Panc1 (cell line): ENCODE results near the gene FKBP4. TPM values are rescaled to one million over a fixed set of nuclear protein-coding genes. Genes with fewer than 3 reads are reported as not detected.

Source experiments
- ATAC-seq: fragments of 200-7000 bp; cut with Tn5 transposase; 2 replicates; pipeline ENCODE4 v1.9.1; 2020; ENCODE audit warnings: mild to moderate bottlenecking, moderate library complexity
- BruUV-seq: library from RNA; stranded (reverse); fragments of 400-500 nt; replicated peaks from 2 replicates; lab custom pipeline; 2021; lab: Mats Ljungman, UMichigan
- CTCF ChIA-PET: fragments of 300-600 bp; sonication (Branson Sonifier 250); formaldehyde crosslinking; loops from one replicate; lab custom pipeline; 2022; ENCODE audit warnings: antibody characterized with exemption; lab: Charles Lee
- POLR2A ChIA-PET: fragments of 300-600 bp; sonication (Branson Sonifier 250); formaldehyde crosslinking; loops from one replicate; lab custom pipeline; 2022; ENCODE audit warnings: antibody characterized with exemption; lab: Charles Lee
- DNase-seq: peaks from one replicate; pipeline ENCODE4 v3.0.0-alpha.2; 2010; ENCODE audit warnings: low read depth, low spot score
- H3K27ac ChIP-seq: 2 replicates; pipeline ENCODE4 v1.5.1; 2011; ENCODE audit warnings: mild to moderate bottlenecking, low read length, inconsistent platforms
- H3K27me3 ChIP-seq: fragments of 200-500 bp; sonication (Bioruptor generic); 2 replicates; pipeline ENCODE4 v1.6.0; 2014; ENCODE audit warnings: low read length, inconsistent platforms; ENCODE audit not compliant: control insufficient read depth, insufficient read depth
- H3K36me3 ChIP-seq: fragments of 200-500 bp; sonication (Bioruptor generic); 2 replicates; pipeline ENCODE4 v1.5.1; 2014; ENCODE audit warnings: inconsistent platforms, mild to moderate bottlenecking, low read length, moderate library complexity; ENCODE audit not compliant: control insufficient read depth, insufficient read depth
- H3K4me1 ChIP-seq: 2 replicates; pipeline ENCODE4 v1.5.1; 2011; ENCODE audit warnings: inconsistent platforms, mild to moderate bottlenecking, low read length, moderate library complexity; ENCODE audit not compliant: control insufficient read depth, insufficient read depth
- H3K4me3 ChIP-seq, 2 experiments: 2 replicates each; pipeline ENCODE4 v1.5.1; 2011 to 2012; ENCODE audit warnings: low read depth in 2 of 2, low read length in 2 of 2, mild to moderate bottlenecking in 2 of 2, inconsistent platforms in 1 of 2, moderate library complexity in 1 of 2
- H3K9me3 ChIP-seq: fragments of 200-500 bp; sonication (Bioruptor generic); 2 replicates; pipeline ENCODE4 v1.5.1; 2014; ENCODE audit warnings: low read depth, mild to moderate bottlenecking, inconsistent platforms, low read length, moderate library complexity; ENCODE audit not compliant: control insufficient read depth, insufficient read depth
- CTCF ChIP-seq: fragments of 450-650 bp; IDR thresholded peaks from 2 replicates; pipeline ENCODE4 v1.5.1; 2017; ENCODE audit warnings: mild to moderate bottlenecking
- POLR2AphosphoS5 ChIP-seq: IDR thresholded peaks from 2 replicates; pipeline ENCODE4 v1.6.1; 2012; ENCODE audit warnings: mild to moderate bottlenecking, low read depth, low read length, moderate library complexity
- REST ChIP-seq, 2 experiments: IDR thresholded peaks; 2 replicates each; pipeline ENCODE4 v1.6.1; 2011 to 2012; ENCODE audit warnings: low read depth in 2 of 2, control low read depth in 1 of 2, low read length in 1 of 2, mild to moderate bottlenecking in 1 of 2, moderate library complexity in 1 of 2; ENCODE audit not compliant: insufficient read depth in 1 of 2
- SIN3A ChIP-seq: IDR thresholded peaks from 2 replicates; pipeline ENCODE4 v1.6.1; 2012; ENCODE audit warnings: low read depth, mild to moderate bottlenecking, low read length, moderate library complexity, borderline replicate concordance; ENCODE audit not compliant: insufficient read depth
- TCF7L2 ChIP-seq: IDR thresholded peaks from 2 replicates; pipeline ENCODE4 v1.6.1; 2011; ENCODE audit warnings: mild to moderate bottlenecking, low read depth, low read length, inconsistent platforms
- in situ Hi-C: cut with HindIII; loops from 2 replicates; pipeline ENCODE4 v1.10.0; 2016; ENCODE audit warnings: low sequenced_read_pairs, low pct_unique_long_range_greater_than_20kb
- intact Hi-C: fragments of 100-400 bp; cut with micrococcal nuclease; formaldehyde crosslinking; loops from one replicate; pipeline ENCODE4 v1.10.0; 2022; ENCODE audit not compliant: unreplicated experiment
- total RNA-seq: library from RNA; stranded (reverse); gene quantifications from one replicate; pipeline ENCODE4 v1.2.1, GENCODE V29; 2021; ENCODE audit not compliant: unreplicated experiment

Gene FKBP4
- total RNA-seq, 1 experiment from 2014 or later, result 64.9 TPM

- no peaks in the 10 kb centered on the region for H3K9me3 ChIP-seq
- in situ Hi-C loops, result no loop called here
- no peak for DNase-seq
- POLR2A ChIA-PET, result no interaction called here
- 0 out of 2 replicates have a peak, but pooled peaks have one; percentile 28 for ATAC-seq
- H3K27me3 ChIP-seq, result no peaks in the 10 kb centered on the region
- CTCF ChIA-PET, result no interaction called here
- intact Hi-C loops, result no loop called here
- H3K27ac ChIP-seq, result no peak overlapping the region
- no peaks in the 10 kb centered on the region for H3K36me3 ChIP-seq
- BruUV-seq, result no TSS peak
- no peak overlapping the region for H3K4me3 ChIP-seq
- no peaks in the 10 kb centered on the region for H3K4me1 ChIP-seq
- TF ChIP-seq SIN3A, result no peak
- TF ChIP-seq REST (IDR thresholded peaks at IDR 0.05; ENCODE audit: insufficient read depth in 1 of 2, low read depth in 2 of 2, low read length in 1 of 2), result no peak
- TF ChIP-seq POLR2AphosphoS5, result no peak
- TF ChIP-seq CTCF, result no peak
- TF ChIP-seq TCF7L2, result no peak
These were observed 38.6 kb downstream of the FKBP4 start for GRCh38 chr12:2833327-2833726.

- Histone ChIP-seq H3K9me3 (no peaks in the 10 kb centered on the region), H3K4me3 (no peak overlapping the region), H3K27me3 (no peaks in the 10 kb centered on the region), H3K4me1 (no peaks in the 10 kb centered on the region), H3K36me3 (no peaks in the 10 kb centered on the region), H3K27ac (no peak overlapping the region)
- no TSS peak for BruUV-seq
- ATAC-seq (no peak), DNase-seq (no peak)
- intact Hi-C loops (no loop called here), in situ Hi-C loops (no loop called here)
- POLR2A ChIA-PET, result no interaction called here
- TF ChIP-seq CTCF (no peak), SIN3A (no peak), TCF7L2 (no peak), REST (IDR thresholded peaks at IDR 0.05; ENCODE audit: insufficient read depth in 1 of 2, low read depth in 2 of 2, low read length in 1 of 2) (no peak), POLR2AphosphoS5 (no peak)
- CTCF ChIA-PET, result no interaction called here
These were observed 39.0 kb downstream of the FKBP4 start for GRCh38 chr12:2833810-2834209.
